Measurements from ENCODE around the gene CA10.

Gene CA10

DNA sequence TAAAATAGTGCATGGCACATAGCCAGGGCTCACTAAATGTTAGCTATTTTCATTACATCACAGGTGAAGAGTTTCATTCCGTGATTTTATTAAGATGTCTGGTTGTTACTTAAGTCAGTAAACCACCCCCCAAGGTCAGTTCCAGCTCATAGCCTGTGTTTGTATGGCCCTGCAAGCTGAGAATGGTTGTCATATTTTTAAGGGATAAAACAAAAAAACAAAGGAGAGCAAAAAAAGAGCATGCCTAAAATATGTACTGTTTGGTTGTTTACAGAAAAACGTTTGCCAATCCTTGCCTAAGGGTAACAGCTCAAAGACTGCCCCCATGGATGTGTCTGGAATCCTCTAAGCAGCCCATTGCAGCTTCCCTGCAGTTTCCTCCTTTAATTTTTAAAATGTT lies 329.6 kb downstream of the CA10 start:
- Histone ChIP-seq H3K27me3 (ENCODE audit: low read depth, low read length) (no peaks in the 10 kb centered on the region), H3K9me3 (ENCODE audit: control insufficient read depth in 1 of 2, low read length in 2 of 2) (no peaks in the 10 kb centered on the region), H3K4me3 (ENCODE audit: low read depth in 1 of 2, low read length in 2 of 2) (no peak overlapping the region)

GRCh38 chr17:51827140-51827539 lies 331.4 kb downstream of the CA10 start:
- Histone ChIP-seq H3K4me3 (ENCODE audit: low read depth in 1 of 2, low read length in 2 of 2) (no peak overlapping the region), H3K36me3 (ENCODE audit: control insufficient read depth in 1 of 2, insufficient read depth in 2 of 2, low read length in 2 of 2) (no peaks in the 10 kb centered on the region), H3K27ac (ENCODE audit: low read length) (no peak overlapping the region), H3K27me3 (ENCODE audit: low read depth, low read length) (no peaks in the 10 kb centered on the region), H3K4me1 (ENCODE audit: control insufficient read depth in 1 of 2, insufficient read depth in 2 of 2, low read length in 2 of 2) (no peaks in the 10 kb centered on the region), H3K9me3 (ENCODE audit: control insufficient read depth in 1 of 2, low read length in 2 of 2) (no peaks in the 10 kb centered on the region)

More for the DNA sequence above, 329.6 kb downstream of the CA10 start:
- H3K4me1 ChIP-seq (ENCODE audit: control insufficient read depth in 1 of 2, insufficient read depth in 2 of 2, low read length in 2 of 2): no peaks in the 10 kb centered on the region
- H3K27ac ChIP-seq (ENCODE audit: low read length): no peak overlapping the region
- no peaks in the 10 kb centered on the region for H3K36me3 ChIP-seq (ENCODE audit: control insufficient read depth in 1 of 2, insufficient read depth in 2 of 2, low read length in 2 of 2)

GRCh38 chr17:51820766-51821165 lies 337.7 kb downstream of the CA10 start:
- Histone ChIP-seq H3K4me1 (ENCODE audit: control insufficient read depth in 1 of 2, insufficient read depth in 2 of 2, low read length in 2 of 2) (no peaks in the 10 kb centered on the region), H3K4me3 (ENCODE audit: low read depth in 1 of 2, low read length in 2 of 2) (no peak overlapping the region), H3K9me3 (ENCODE audit: control insufficient read depth in 1 of 2, low read length in 2 of 2) (no peaks in the 10 kb centered on the region), H3K36me3 (ENCODE audit: control insufficient read depth in 1 of 2, insufficient read depth in 2 of 2, low read length in 2 of 2) (no peaks in the 10 kb centered on the region), H3K27me3 (ENCODE audit: low read depth, low read length) (no peaks in the 10 kb centered on the region), H3K27ac (ENCODE audit: low read length) (no peak overlapping the region)

DNA sequence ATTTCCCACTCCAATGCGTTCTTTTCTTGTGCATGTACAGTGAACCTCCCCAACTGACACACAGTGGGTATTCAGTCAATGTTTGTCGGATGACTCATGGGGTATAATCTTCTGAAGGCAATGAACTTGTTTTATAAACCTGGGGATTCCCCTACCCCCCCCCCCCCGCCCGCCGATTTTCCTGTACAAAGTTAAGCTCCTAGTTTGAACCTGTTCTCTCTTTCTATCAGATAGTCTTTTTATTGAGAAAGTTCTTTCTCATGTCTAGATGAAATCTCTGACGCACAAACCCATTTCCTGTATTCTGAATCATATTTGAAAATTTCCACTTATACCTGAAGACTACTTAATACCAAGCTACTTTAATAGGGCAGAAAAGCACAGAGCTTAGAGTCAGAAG lies 338.3 kb downstream of the CA10 start:
- no peak overlapping the region for H3K27ac ChIP-seq (ENCODE audit: low read length)
- H3K4me1 ChIP-seq (ENCODE audit: control insufficient read depth in 1 of 2, insufficient read depth in 2 of 2, low read length in 2 of 2): no peaks in the 10 kb centered on the region
- H3K36me3 ChIP-seq (ENCODE audit: control insufficient read depth in 1 of 2, insufficient read depth in 2 of 2, low read length in 2 of 2): no peaks in the 10 kb centered on the region
- no peak overlapping the region for H3K4me3 ChIP-seq (ENCODE audit: low read depth in 1 of 2, low read length in 2 of 2)
- H3K9me3 ChIP-seq (ENCODE audit: control insufficient read depth in 1 of 2, low read length in 2 of 2): no peaks in the 10 kb centered on the region
- H3K27me3 ChIP-seq (ENCODE audit: low read depth, low read length): no peaks in the 10 kb centered on the region

- Histone ChIP-seq H3K27ac (ENCODE audit: low read length) (no peak overlapping the region), H3K4me1 (ENCODE audit: control insufficient read depth in 1 of 2, insufficient read depth in 2 of 2, low read length in 2 of 2) (no peaks in the 10 kb centered on the region), H3K36me3 (ENCODE audit: control insufficient read depth in 1 of 2, insufficient read depth in 2 of 2, low read length in 2 of 2) (no peaks in the 10 kb centered on the region), H3K27me3 (ENCODE audit: low read depth, low read length) (no peaks in the 10 kb centered on the region), H3K4me3 (ENCODE audit: low read depth in 1 of 2, low read length in 2 of 2) (no peak overlapping the region), H3K9me3 (ENCODE audit: control insufficient read depth in 1 of 2, low read length in 2 of 2) (no peaks in the 10 kb centered on the region)
Observed at GRCh38 chr17:51819341-51820219, 338.9 kb downstream of the CA10 start.

DNA sequence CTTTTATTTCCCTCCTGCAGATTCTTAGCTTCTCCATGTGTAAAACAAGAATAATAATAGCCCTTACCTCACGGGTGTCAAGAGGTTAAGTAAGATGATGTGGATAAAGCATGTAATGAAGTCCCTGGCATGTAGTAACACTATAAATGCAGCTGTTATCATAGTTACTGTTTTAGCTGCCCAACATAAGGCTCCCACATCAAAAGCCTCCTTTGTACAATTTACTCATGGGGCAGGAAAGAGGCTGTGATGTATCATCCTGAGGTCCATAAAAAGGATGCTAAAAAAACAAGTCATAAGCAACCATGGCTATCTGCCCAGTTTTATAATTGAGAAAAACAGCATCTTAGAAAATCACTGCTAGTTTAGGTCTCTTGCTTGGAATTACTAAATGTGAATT lies 339.7 kb downstream of the CA10 start:
- Histone ChIP-seq H3K4me1 (ENCODE audit: control insufficient read depth in 1 of 2, insufficient read depth in 2 of 2, low read length in 2 of 2) (no peaks in the 10 kb centered on the region), H3K36me3 (ENCODE audit: control insufficient read depth in 1 of 2, insufficient read depth in 2 of 2, low read length in 2 of 2) (no peaks in the 10 kb centered on the region), H3K9me3 (ENCODE audit: control insufficient read depth in 1 of 2, low read length in 2 of 2) (no peaks in the 10 kb centered on the region), H3K27ac (ENCODE audit: low read length) (no peak overlapping the region), H3K27me3 (ENCODE audit: low read depth, low read length) (no peaks in the 10 kb centered on the region), H3K4me3 (ENCODE audit: low read depth in 1 of 2, low read length in 2 of 2) (no peak overlapping the region)

- no peak overlapping the region for H3K27ac ChIP-seq (ENCODE audit: low read length)
- H3K27me3 ChIP-seq (ENCODE audit: low read depth, low read length): no peaks in the 10 kb centered on the region
- no peaks in the 10 kb centered on the region for H3K4me1 ChIP-seq (ENCODE audit: control insufficient read depth in 1 of 2, insufficient read depth in 2 of 2, low read length in 2 of 2)
- H3K4me3 ChIP-seq (ENCODE audit: low read depth in 1 of 2, low read length in 2 of 2): no peak overlapping the region
- no peaks in the 10 kb centered on the region for H3K9me3 ChIP-seq (ENCODE audit: control insufficient read depth in 1 of 2, low read length in 2 of 2)
- H3K36me3 ChIP-seq (ENCODE audit: control insufficient read depth in 1 of 2, insufficient read depth in 2 of 2, low read length in 2 of 2): no peaks in the 10 kb centered on the region
Observed at GRCh38 chr17:51817955-51818354, 340.6 kb downstream of the CA10 start.

DNA sequence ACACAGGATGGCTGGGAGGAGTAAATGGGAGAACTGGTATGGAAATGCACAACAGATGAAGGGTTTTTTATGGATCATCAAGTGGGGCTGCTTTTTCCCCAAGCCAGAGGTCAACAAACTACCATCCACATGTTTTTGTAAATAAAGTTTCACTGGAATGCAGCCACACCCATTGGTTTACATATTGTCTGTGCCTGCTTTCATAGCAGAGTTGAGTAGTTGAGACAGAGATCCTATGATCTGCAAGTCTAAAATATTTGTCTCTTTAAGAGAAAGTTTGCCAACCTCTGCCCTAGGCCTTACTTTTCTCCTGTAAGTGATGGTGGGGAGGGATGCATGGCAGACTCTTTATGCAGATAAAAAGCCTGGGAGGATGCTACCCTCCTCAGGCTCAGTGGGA lies 341.4 kb downstream of the CA10 start:
- Histone ChIP-seq H3K9me3 (ENCODE audit: control insufficient read depth in 1 of 2, low read length in 2 of 2) (no peaks in the 10 kb centered on the region), H3K27me3 (ENCODE audit: low read depth, low read length) (no peaks in the 10 kb centered on the region), H3K4me3 (ENCODE audit: low read depth in 1 of 2, low read length in 2 of 2) (no peak overlapping the region), H3K27ac (ENCODE audit: low read length) (no peak overlapping the region), H3K4me1 (ENCODE audit: control insufficient read depth in 1 of 2, insufficient read depth in 2 of 2, low read length in 2 of 2) (no peaks in the 10 kb centered on the region), H3K36me3 (ENCODE audit: control insufficient read depth in 1 of 2, insufficient read depth in 2 of 2, low read length in 2 of 2) (no peaks in the 10 kb centered on the region)

DNA sequence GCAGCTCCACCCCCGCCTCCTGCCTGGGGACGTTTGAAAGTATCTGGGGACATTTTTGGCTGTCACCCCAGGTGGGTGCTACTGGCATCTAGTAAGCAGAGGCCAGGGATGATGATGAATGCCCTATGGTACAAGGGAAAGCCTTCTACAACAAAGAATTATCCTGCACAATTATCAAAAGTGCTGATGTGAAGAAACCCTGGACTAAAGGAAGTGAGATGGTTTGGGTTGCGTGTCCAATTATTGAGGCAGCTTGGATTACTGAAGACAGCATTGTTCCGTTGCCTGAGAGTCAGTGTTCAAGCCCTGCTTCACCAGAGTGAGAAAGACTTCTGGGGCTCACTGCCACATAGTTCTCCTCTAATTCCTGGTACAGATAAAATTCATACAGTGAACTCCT lies 343.4 kb downstream of the CA10 start:
- Histone ChIP-seq H3K27ac (ENCODE audit: low read length) (no peak overlapping the region), H3K9me3 (ENCODE audit: control insufficient read depth in 1 of 2, low read length in 2 of 2) (no peaks in the 10 kb centered on the region), H3K36me3 (ENCODE audit: control insufficient read depth in 1 of 2, insufficient read depth in 2 of 2, low read length in 2 of 2) (no peaks in the 10 kb centered on the region), H3K27me3 (ENCODE audit: low read depth, low read length) (no peaks in the 10 kb centered on the region), H3K4me1 (ENCODE audit: control insufficient read depth in 1 of 2, insufficient read depth in 2 of 2, low read length in 2 of 2) (no peaks in the 10 kb centered on the region), H3K4me3 (ENCODE audit: low read depth in 1 of 2, low read length in 2 of 2) (no peak overlapping the region)

DNA sequence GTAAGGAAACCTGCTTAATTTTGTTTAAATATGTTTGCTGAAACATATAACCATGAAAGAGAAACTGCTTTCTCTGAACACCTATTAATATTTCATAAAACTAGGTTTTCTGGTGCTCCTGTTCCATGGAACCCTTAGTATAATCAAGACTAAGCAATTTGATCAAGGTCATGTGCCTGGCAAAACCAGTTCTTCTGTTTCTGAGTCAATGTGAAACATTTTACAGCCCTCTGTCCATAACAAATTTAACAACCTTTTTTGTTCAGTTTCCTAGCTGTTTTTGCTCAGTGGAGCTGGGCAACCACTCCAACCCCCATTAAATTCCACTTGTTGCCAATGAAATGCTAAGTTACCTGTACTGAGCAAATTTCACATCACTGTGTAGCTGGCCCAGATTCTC lies 344.0 kb downstream of the CA10 start:
- no peaks in the 10 kb centered on the region for H3K9me3 ChIP-seq (ENCODE audit: control insufficient read depth in 1 of 2, low read length in 2 of 2)
- H3K36me3 ChIP-seq (ENCODE audit: control insufficient read depth in 1 of 2, insufficient read depth in 2 of 2, low read length in 2 of 2): no peaks in the 10 kb centered on the region
- no peak overlapping the region for H3K27ac ChIP-seq (ENCODE audit: low read length)
- no peaks in the 10 kb centered on the region for H3K27me3 ChIP-seq (ENCODE audit: low read depth, low read length)
- no peak overlapping the region for H3K4me3 ChIP-seq (ENCODE audit: low read depth in 1 of 2, low read length in 2 of 2)
- no peaks in the 10 kb centered on the region for H3K4me1 ChIP-seq (ENCODE audit: control insufficient read depth in 1 of 2, insufficient read depth in 2 of 2, low read length in 2 of 2)

- H3K27ac ChIP-seq (ENCODE audit: low read length): no peak overlapping the region
- H3K36me3 ChIP-seq (ENCODE audit: control insufficient read depth in 1 of 2, insufficient read depth in 2 of 2, low read length in 2 of 2): no peaks in the 10 kb centered on the region
- H3K9me3 ChIP-seq (ENCODE audit: control insufficient read depth in 1 of 2, low read length in 2 of 2): no peaks in the 10 kb centered on the region
- no peaks in the 10 kb centered on the region for H3K4me1 ChIP-seq (ENCODE audit: control insufficient read depth in 1 of 2, insufficient read depth in 2 of 2, low read length in 2 of 2)
- no peak overlapping the region for H3K4me3 ChIP-seq (ENCODE audit: low read depth in 1 of 2, low read length in 2 of 2)
- H3K27me3 ChIP-seq (ENCODE audit: low read depth, low read length): no peaks in the 10 kb centered on the region
Observed at GRCh38 chr17:51813784-51814174, 344.7 kb downstream of the CA10 start.
